Fibroblast of villous mesenchyme (primary cell): ENCODE data around the gene EDAR. TPM values are rescaled to one million over a fixed set of nuclear protein-coding genes. Genes with fewer than 3 reads are reported as not detected.
A peak's percentile ranks its signal among the peaks of the same experiment; 100 is the strongest.

Source experiments
- DNase-seq: peaks from one replicate; pipeline ENCODE4 v3.0.0-alpha.2; 2010; ENCODE audit warnings: low read depth
- H3K4me3 ChIP-seq: 2 replicates; pipeline ENCODE4 v1.5.1; 2011; ENCODE audit warnings: low read depth, mild to moderate bottlenecking, low read length
- CTCF ChIP-seq: IDR thresholded peaks from 2 replicates; pipeline ENCODE4 v1.5.1; 2012; ENCODE audit warnings: low read depth, mild to moderate bottlenecking, low read length; ENCODE audit not compliant: insufficient read depth
- total RNA-seq: library from RNA; depleted of rRNA; stranded (reverse); fragments of >200 nt; gene quantifications from 2 replicates; pipeline ENCODE4 v1.2.3, GENCODE V29; 2012

Gene EDAR
- total RNA-seq, 1 donor = not detected

GRCh38 chr2:108932736-108933332 lies 56.2 kb downstream of the EDAR start:
- H3K4me3 ChIP-seq = no peak overlapping the region
- no peak for DNase-seq
- TF ChIP-seq CTCF = no peak

- no peak for TF ChIP-seq CTCF
- no peak overlapping the region for H3K4me3 ChIP-seq
- DNase-seq = no peak
Observed at GRCh38 chr2:108931372-108931771, 57.6 kb downstream of the EDAR start.

GRCh38 chr2:108929807-108930425 lies 59.1 kb downstream of the EDAR start:
- TF ChIP-seq CTCF = no peak
- H3K4me3 ChIP-seq = no peak overlapping the region
- DNase-seq = no peak

GRCh38 chr2:108928660-108929377 lies 60.2 kb downstream of the EDAR start:
- TF ChIP-seq CTCF = no peak
- H3K4me3 ChIP-seq = no peak overlapping the region
- no peak for DNase-seq

- DNase-seq = peak; percentile 57
- TF ChIP-seq CTCF = peak; percentile 84
- no peak overlapping the region for H3K4me3 ChIP-seq
Observed at GRCh38 chr2:108927936-108928659, 60.9 kb downstream of the EDAR start.

- no peak for TF ChIP-seq CTCF
- no peak overlapping the region for H3K4me3 ChIP-seq
- no peak for DNase-seq
Observed at GRCh38 chr2:108927405-108927804, 61.6 kb downstream of the EDAR start.
